NB4 (cell line): ENCODE measurements around the gene EIF3J.

Experiments used
- CTCF ChIP-seq: IDR thresholded peaks from one replicate; pipeline ENCODE4 v1.5.1; 2012; ENCODE audit warnings: low read depth, low read length
- MAX ChIP-seq: IDR thresholded peaks from 2 replicates; pipeline ENCODE4 v1.6.1; 2011; ENCODE audit warnings: low read depth, low read length
- MYC ChIP-seq: IDR thresholded peaks from 2 replicates; pipeline ENCODE4 v1.6.1; 2011; ENCODE audit warnings: low read depth, low read length

DNA sequence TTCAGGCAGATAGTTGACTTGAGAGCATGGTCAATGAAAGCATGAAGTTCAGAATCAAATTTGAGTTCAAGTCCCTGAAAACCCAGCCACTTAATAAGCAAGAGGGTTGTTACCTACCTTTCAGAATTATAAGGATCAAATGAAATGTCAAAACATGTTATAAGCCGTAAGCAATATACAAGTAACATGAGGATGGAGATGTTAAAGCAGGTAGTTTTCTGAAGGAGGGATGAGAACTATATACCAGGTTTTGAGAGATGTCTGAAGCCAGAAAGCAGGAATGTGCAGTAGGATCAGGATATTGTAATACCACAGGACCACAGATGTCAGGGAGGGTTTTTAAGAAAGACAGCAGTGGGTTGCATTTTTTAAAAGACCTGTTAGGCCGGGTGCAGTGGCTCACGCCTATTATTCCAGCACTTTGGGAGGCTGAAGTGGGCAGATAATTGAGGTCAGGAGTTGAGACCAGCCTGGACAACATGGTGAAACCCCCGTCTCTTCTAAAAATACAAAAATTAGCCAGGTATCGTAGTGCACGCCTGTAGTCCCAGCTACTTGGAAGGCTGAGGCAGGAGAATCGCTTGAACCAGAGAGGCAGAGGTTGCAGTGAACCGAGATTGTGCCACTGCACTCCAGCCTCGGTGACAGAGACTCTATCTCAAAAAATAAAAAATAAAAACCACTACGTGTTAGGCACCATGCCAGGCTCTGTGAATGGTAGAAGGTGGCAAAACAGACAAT is 6.9 kb upstream of the EIF3J start:
- TF ChIP-seq CTCF (no peak), MAX (no peak), MYC (no peak)
